Activated naive CD4-positive, alpha-beta T cell treated with anti-CD3 and anti-CD28 coated beads, Interleukin-2, amount 10 ng/mL, durations not matched to agents 7 days and 5 days (primary cell): ENCODE results near the gene PSMG3.

ENCODE experiments used
- CTCF ChIA-PET: fragments of 350-600 bp; sonication (Branson Sonifier 250); formaldehyde crosslinking; loops from one replicate; lab custom pipeline; 2021; ENCODE audit warnings: antibody characterized with exemption; lab: Charles Lee
- DNase-seq: peaks from one replicate; pipeline ENCODE4 v3.0.0-alpha.2; 2020
- H3K27ac Mint-ChIP-seq: one replicate; pipeline ENCODE4 v1.8.0; 2021; ENCODE audit warnings: mild to moderate bottlenecking, moderate library complexity, mixed read lengths
- H3K27me3 Mint-ChIP-seq: one replicate; pipeline ENCODE4 v1.8.0; 2021; ENCODE audit warnings: mild to moderate bottlenecking, mixed read lengths
- H3K36me3 Mint-ChIP-seq: one replicate; pipeline ENCODE4 v1.8.0; 2021; ENCODE audit warnings: mixed read lengths
- H3K4me1 Mint-ChIP-seq: one replicate; pipeline ENCODE4 v1.8.0; 2021; ENCODE audit warnings: mixed read lengths
- H3K4me3 Mint-ChIP-seq: one replicate; pipeline ENCODE4 v1.8.0; 2021; ENCODE audit warnings: mild to moderate bottlenecking, moderate library complexity, mixed read lengths
- H3K9me3 Mint-ChIP-seq: one replicate; pipeline ENCODE4 v1.8.0; 2021; ENCODE audit warnings: mixed read lengths

Gene PSMG3

DNA sequence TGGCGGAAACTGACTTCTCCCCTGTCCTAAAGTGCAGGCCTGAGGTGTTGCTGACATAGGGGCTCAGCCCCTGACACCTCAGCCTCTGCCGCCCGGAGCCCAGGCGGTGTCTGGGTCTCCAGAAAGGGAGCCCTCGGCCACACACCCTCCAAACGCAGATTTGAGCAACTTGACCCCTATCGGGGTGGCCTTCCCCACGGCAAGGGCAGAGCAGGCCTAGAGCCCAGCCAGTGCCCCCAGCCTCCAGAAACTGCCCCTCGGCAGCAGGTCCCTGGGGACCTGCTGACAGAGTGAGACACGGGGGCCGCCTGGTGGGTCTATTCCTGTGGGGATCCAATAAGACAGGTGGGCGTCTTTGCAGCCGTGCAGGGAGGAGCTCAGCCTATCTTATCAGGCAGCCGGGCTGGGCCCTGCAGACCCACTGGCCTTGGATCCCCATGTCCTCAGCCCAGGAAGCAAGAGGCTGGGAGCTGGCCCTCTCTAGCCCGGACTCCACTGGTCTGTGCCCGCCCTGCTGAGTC lies 24.9 kb downstream of the PSMG3 start:
- Mint-ChIP-seq H3K4me1 (peaks cover 2% of the 10 kb centered on the region), H3K4me3 (no peak overlapping the region), H3K9me3 (no peaks in the 10 kb centered on the region), H3K36me3 (peaks cover 11% of the 10 kb centered on the region), H3K27me3 (no peaks in the 10 kb centered on the region), H3K27ac (no peak overlapping the region)
- CTCF ChIA-PET, result no interaction called here
- no peak for DNase-seq

GRCh38 chr7:1544178-1544895 lies 25.5 kb downstream of the PSMG3 start:
- H3K27me3 Mint-ChIP-seq, result no peaks in the 10 kb centered on the region
- peaks cover 2% of the 10 kb centered on the region for H3K4me1 Mint-ChIP-seq
- H3K27ac Mint-ChIP-seq, result no peak overlapping the region
- no peak for DNase-seq
- H3K36me3 Mint-ChIP-seq, result peaks cover 11% of the 10 kb centered on the region
- H3K9me3 Mint-ChIP-seq, result no peaks in the 10 kb centered on the region
- CTCF ChIA-PET, result no interaction called here
- no peak overlapping the region for H3K4me3 Mint-ChIP-seq

- Mint-ChIP-seq H3K9me3 (no peaks in the 10 kb centered on the region), H3K4me3 (no peak overlapping the region), H3K36me3 (peaks cover 11% of the 10 kb centered on the region), H3K27ac (no peak overlapping the region), H3K4me1 (peaks cover 2% of the 10 kb centered on the region), H3K27me3 (no peaks in the 10 kb centered on the region)
- CTCF ChIA-PET, result no interaction called here
- DNase-seq, result no peak
These were observed 26.0 kb downstream of the PSMG3 start for GRCh38 chr7:1543826-1544177.

DNA sequence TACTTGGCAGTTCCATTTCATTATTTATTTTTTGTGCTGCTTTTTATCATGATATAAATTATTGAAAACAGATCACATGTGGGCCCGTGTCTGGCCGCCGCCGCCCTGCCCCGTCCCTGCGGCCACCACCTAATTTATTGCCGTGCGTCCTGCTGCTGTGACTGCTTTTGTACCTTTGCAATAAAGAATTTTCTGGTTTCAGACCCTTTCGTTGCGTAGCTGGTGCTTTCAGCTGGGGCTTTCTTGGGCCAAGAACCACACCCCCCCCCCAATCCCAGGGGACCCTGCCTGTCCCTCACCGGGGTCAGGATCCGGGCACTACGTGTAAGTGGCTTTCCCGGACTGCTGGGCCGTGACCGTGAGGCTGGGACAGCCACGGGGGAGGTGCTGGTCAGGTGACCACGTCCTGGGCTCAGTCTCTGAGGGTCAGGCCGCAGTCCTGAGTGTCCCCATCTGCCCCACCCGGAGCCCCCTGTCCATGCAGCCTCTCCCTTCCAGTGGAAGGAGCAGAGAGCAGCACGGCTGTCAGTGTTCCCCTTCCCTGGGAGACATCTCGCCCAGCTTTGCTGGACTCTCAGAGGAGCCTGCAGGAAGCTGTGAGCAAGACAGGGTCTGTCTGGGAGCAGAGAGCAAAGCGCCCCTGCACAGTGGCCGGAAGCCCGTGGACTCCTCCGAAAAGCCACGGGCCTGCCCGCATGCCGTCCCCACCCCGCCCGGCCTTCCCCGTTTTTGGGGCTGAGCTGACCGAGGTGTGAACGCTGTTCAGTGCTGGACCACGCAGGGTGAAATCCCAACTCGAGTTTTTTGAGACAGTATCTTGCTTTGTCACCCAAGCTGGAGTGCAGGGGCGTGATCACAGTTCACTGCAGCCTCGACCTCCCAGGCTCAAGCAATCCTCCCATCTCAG lies 26.7 kb downstream of the PSMG3 start:
- no peaks in the 10 kb centered on the region for H3K4me1 Mint-ChIP-seq
- CTCF ChIA-PET, result no interaction called here
- H3K36me3 Mint-ChIP-seq, result peaks cover 11% of the 10 kb centered on the region
- H3K27ac Mint-ChIP-seq, result no peak overlapping the region
- no peak for DNase-seq
- H3K27me3 Mint-ChIP-seq, result no peaks in the 10 kb centered on the region
- no peak overlapping the region for H3K4me3 Mint-ChIP-seq
- no peaks in the 10 kb centered on the region for H3K9me3 Mint-ChIP-seq

DNA sequence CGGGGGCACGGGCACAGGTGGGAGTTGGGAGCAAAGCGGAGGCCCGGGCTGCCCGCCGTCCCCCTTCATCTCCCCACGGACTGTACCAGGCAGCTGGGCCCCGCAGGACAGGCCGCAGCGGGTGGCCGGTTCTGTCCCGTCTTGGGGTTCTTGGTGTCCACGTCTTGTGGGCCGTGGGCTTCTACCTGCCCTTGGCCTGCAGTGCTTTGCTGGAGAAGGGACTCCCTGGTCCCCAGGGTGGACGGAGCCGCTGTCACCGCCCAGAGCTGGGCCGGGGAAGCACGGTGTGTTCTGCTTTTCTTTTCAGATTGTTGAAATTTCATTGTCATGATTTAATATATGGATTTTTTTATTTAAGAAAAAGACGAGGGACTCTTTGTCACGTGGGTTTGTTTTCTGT lies 27.5 kb downstream of the PSMG3 start:
- Mint-ChIP-seq H3K27ac (no peak overlapping the region), H3K36me3 (peaks cover 12% of the 10 kb centered on the region), H3K9me3 (no peaks in the 10 kb centered on the region), H3K27me3 (no peaks in the 10 kb centered on the region), H3K4me3 (no peak overlapping the region), H3K4me1 (no peaks in the 10 kb centered on the region)
- DNase-seq, result no peak
- CTCF ChIA-PET, result no interaction called here

DNA sequence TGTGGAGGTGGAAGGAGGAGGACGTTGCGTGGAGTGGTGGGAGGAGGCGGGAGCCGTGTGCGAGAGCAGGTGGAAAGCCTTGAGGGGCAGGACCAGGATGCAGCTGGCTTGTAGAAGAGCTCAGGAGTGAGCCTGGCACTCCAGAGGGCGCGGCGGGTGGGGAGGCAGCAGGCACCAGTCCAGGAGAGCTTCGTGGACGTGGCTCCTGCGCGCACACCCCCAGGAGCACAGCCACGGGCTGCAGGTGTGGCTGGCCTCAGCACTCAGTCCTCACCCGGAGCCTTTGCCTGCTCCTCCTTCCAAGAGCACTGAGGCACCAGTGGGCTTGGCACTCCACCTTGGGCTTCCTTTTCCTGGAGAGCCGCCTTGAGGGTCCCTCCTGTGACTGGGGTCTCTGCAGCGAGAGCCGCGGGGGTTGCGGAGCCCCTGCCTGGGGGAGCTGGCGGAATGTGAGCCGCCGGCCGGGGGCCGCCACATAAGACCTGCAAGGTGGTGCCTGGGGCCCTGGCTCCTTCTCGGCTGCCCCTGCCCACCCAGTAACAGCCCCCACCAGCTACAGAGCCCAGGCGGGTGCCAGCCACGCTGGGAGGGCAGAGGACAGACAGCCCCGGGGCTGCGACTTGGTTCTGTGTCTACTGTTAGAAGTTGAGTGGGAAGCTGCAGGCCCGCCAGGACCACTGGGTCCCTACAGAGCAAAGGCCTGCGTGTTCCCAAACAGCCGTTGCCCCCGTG lies 28.2 kb downstream of the PSMG3 start:
- Mint-ChIP-seq H3K27ac (no peak overlapping the region), H3K9me3 (no peaks in the 10 kb centered on the region), H3K27me3 (no peaks in the 10 kb centered on the region), H3K4me3 (no peak overlapping the region), H3K4me1 (no peaks in the 10 kb centered on the region), H3K36me3 (peaks cover 12% of the 10 kb centered on the region)
- CTCF ChIA-PET, result no interaction called here
- no peak for DNase-seq

GRCh38 chr7:1540776-1541271 lies 29.0 kb downstream of the PSMG3 start:
- H3K27me3 Mint-ChIP-seq, result no peaks in the 10 kb centered on the region
- H3K36me3 Mint-ChIP-seq, result peaks cover 12% of the 10 kb centered on the region
- no peaks in the 10 kb centered on the region for H3K9me3 Mint-ChIP-seq
- DNase-seq, result no peak
- H3K4me1 Mint-ChIP-seq, result peaks cover 2% of the 10 kb centered on the region
- CTCF ChIA-PET, result no interaction called here
- no peak overlapping the region for H3K27ac Mint-ChIP-seq
- no peak overlapping the region for H3K4me3 Mint-ChIP-seq

- Mint-ChIP-seq H3K4me3 (no peak overlapping the region), H3K36me3 (peaks cover 12% of the 10 kb centered on the region), H3K27me3 (no peaks in the 10 kb centered on the region), H3K27ac (no peak overlapping the region), H3K9me3 (no peaks in the 10 kb centered on the region), H3K4me1 (peaks cover 2% of the 10 kb centered on the region)
- CTCF ChIA-PET, result no interaction called here
- DNase-seq, result no peak
These were observed 29.7 kb downstream of the PSMG3 start for GRCh38 chr7:1539882-1540775.

DNA sequence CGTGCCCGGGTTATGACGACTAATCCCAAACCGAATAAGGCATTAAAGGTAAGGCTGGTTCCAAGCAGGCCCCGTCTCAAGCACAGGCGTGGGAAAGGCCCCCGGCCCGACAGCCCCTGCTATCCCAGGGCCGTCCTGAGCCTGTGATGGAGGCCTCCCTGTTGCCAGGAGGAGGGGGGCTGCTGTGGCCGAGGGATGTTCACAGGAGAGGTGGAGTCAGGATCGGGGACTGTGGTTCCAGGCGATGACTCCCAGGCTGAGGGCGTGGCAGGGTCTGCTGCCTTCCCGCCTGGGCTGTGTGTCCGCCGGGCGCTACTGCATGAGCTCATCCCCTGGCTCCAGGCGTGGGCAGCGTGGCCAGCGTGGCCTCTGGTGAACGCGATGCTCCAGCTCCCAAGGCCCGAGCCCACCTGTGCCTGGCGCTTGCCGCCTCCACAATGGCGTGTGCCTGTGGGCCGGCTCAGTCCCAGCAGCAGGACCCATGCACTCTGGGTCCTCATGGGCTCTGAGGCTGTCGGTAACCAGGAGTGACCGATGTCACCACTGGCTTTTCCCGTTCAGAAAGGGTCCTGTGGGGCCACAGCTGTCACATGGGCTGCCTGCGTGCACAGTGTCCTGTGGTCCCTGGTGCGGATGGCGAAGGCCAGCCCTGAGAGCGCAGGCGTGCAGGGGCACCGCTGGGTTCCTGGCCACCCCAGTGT lies 30.5 kb downstream of the PSMG3 start:
- no peak overlapping the region for H3K4me3 Mint-ChIP-seq
- DNase-seq, result no peak
- H3K9me3 Mint-ChIP-seq, result no peaks in the 10 kb centered on the region
- H3K27me3 Mint-ChIP-seq, result no peaks in the 10 kb centered on the region
- H3K27ac Mint-ChIP-seq, result no peak overlapping the region
- CTCF ChIA-PET, result no interaction called here
- peaks cover 5% of the 10 kb centered on the region for H3K4me1 Mint-ChIP-seq
- H3K36me3 Mint-ChIP-seq, result peaks cover 12% of the 10 kb centered on the region

GRCh38 chr7:1538544-1539180 lies 31.2 kb downstream of the PSMG3 start:
- H3K27me3 Mint-ChIP-seq, result no peaks in the 10 kb centered on the region
- H3K4me3 Mint-ChIP-seq, result no peak overlapping the region
- H3K9me3 Mint-ChIP-seq, result no peaks in the 10 kb centered on the region
- peaks cover 7% of the 10 kb centered on the region for H3K4me1 Mint-ChIP-seq
- peaks cover 12% of the 10 kb centered on the region for H3K36me3 Mint-ChIP-seq
- DNase-seq, result no peak
- CTCF ChIA-PET, result no interaction called here
- H3K27ac Mint-ChIP-seq, result no peak overlapping the region

GRCh38 chr7:1537535-1538412 lies 32.1 kb downstream of the PSMG3 start:
- Mint-ChIP-seq H3K4me1 (peaks cover 16% of the 10 kb centered on the region), H3K9me3 (no peaks in the 10 kb centered on the region), H3K27ac (no peak overlapping the region), H3K4me3 (no peak overlapping the region), H3K36me3 (peaks cover 17% of the 10 kb centered on the region), H3K27me3 (no peaks in the 10 kb centered on the region)
- CTCF ChIA-PET, result no interaction called here
- DNase-seq, result no peak
